HG02970 (cell line): ENCODE data around the gene KRTAP10-9.
"Not testable (repeated sequence)": the region's sequence is repeated elsewhere in the genome, so short reads cannot be mapped to it uniquely, and the experiment has no call there.

Experiments used
- ATAC-seq: cut with Tn5 transposase; IDR thresholded peaks from one replicate; pipeline ENCODE4 v1.9.1; 2021; ENCODE audit warnings: mild to moderate bottlenecking, moderate library complexity, moderate number of reproducible peaks; ENCODE audit not compliant: unreplicated experiment, low FRiP score

Gene KRTAP10-9

DNA sequence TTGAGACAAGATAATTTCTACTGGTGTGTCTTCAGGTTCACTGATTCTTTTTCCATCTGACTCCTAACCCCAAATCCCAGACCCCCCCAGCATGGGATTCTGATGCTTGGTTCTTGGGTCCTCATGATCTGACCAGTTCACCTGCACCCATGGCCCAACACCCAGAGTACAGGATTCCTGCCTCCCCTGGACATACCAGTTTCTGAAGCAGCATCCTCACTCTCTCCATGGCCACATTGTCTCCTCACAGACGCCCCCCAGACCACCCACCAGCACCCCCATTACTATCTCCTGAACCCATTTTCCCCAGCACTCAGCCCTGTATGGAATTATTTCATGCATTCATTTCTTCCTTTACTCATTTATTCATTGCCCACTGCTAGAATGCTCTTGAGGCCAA, 30.0 kb downstream of the KRTAP10-9 start:
- ATAC-seq = no peak

DNA sequence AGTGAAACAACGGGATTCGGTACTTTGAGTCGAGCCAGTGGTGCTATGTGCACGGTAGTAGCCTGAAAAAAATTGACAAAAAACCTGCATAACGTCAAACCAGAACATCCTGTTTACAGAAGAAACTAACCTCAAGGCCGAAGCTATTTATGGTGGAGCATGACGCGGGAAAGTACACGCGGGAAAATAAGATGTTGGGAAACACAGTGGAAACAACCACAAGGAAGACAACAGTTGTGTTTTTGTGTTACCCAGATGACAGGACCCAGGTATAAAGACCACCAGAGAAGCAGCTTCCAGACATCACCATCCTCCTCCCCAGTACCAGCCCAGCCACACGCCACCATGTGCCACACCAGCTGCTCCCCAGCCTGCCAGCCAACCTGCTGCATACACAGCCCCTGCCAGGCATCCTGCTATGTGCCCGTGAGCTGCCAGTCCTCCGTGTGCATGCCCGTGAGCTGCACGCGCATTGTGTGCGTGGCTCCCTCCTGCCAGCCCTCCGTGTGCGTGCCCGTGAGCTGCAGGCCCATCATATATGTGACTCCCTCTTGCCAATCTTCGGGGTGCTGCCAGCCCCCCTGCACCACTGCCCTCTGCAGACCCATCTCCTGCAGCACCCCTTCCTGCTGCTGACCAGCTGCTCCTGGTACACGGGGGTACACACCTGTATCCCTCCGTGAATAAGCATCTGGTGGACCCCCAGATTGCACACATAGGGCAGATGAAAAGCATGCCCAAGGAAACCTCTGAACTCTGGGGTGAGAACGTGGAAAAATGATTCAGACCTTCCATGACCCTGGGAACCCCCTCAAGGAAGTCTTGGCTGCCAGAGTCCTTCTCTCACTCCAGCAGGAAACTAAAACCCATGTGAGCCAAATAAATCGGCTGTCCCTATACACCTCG, 31.0 kb downstream of the KRTAP10-9 start, which contains the start of gene KRTAP12-3:
KRTAP12-3 (plus strand) TSS at position 298 of the 906 bp plus-strand sequence; CDS start at position 346, 48 bp downstream.
- no peak for ATAC-seq

DNA sequence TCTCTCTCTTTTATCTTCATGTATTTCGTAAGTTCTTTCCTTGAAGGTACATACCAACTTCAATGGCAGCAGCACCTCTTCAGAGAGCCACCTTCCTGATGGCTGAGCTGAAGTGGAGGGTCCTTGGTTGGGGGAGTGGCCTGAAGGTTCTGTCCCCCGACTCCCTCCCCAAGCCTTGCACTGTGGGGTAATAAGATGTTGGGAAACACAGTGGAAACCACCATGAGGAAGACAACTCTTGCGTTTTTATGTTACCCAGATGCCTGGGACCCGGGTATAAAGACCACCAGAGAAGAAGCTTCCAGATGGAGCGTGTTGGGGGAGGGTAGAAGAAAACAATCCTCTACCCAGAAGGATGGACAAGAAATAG, 31.6 kb downstream of the KRTAP10-9 start:
- ATAC-seq = no peak

DNA sequence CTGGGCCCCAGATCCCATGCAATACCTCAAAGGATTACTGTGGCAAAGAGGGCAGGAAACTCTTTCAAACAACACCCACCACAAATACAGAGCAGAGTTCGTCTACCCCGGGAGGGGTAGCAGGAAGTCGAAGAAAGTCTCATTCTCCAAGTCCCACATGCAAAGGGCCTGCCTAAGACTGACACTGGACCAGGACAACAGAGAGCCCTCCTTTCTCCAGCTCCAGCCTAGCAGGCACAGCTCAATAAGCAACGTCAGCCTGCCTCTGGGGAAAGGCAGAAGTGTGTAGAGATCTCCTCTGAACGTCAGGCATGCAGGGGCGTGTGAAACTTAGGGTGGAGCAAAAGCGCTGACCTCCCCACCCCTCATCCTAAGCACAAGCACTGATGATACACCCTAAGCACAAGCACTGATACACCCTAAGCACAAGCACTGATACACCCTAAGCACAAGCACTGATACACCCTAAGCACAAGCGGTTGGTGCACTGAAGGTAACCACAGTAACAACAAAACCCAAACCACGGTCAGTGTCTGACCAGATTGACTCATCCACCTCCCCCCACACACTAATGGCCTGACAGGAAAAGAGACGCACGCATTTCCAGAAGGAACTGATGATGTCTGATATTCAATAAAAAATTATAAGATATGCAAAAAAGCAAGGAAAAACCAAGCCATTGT, 32.2 kb downstream of the KRTAP10-9 start:
- ATAC-seq = no peak

DNA sequence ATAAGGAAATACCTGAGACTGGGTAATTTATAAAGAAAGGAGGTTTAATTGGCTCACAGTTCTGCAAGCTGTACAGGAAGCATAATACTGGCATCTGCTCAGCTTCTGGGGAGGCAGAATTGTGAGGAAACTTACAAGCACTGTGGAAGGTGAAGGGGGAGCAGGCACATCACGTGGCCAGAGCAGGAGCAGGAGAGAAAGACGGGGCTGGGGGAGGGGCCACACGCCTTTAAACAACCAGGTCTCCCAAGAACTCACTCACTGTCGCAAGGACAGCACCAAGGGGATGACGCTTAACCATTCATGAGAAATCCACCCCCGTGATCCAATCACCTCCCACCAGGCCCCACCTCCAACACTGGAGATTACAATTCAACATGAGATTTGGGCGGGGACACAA, 34.7 kb downstream of the KRTAP10-9 start:
- not testable (repeated sequence) for ATAC-seq

DNA sequence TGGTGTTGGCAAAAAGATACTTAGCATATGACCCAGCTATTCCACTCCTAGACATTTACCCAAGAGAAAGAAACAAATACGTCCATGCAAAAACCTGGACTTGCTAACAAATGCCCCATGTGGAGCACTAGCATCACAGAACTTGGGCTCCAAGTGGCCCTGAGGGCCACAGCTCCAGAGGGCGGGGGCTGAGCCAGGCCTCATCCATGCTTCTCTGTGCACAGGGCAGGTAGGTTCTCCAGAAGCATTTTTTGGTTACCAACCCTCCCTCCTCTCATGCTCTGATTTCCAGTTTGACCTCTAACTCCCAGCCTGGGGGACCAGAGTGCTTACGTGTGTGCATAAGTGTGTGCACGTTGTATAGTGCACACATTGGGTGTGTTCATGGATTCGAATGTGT, 37.8 kb downstream of the KRTAP10-9 start:
- no peak for ATAC-seq

DNA sequence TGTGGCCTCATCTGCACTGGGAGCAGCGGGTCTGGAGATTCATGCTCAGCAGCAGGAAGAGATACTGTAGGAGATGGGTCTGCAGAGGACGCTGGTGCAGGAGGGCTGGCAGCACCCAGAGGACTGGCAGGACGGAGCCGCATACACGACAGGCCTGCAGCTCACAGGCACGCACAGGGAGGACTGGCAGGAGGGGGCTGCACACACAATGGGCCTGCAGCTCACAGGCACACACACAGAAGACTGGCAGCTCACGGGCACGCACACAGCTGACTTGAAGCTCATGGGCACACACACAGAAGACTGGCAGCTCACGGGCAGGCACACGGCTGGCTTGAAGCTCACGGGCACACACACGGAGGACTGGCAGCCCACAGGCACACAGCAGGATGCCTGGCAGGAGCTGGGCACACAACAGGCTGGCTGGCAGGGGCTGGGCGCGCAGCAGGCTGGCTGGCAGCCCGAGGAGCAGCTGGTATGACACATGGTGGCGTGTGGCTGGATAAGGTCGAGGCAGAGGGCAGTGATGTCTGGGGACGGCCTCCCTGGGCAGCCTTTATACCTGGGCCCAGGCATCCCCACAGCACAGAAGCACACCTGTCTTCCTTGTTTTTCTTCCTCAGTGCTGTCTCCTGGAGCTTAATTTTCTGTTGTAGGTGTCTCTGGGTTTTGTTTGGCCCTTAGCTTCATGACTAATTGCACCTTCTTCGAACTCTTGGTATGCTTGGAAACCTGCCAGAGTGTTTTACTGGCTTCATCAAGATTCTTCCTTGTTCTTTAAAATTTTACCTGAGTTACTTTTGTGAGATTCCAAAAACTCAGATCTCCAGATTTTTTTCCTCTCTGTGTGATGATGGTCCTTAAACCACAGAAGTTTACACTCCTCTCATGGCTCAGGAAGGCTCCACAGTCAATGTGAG, 39.8 kb downstream of the KRTAP10-9 start, which contains the start of gene KRTAP12-2:
KRTAP12-2 (minus strand) TSS at position 527 of the 920 bp plus-strand sequence; CDS start at position 486, 41 bp downstream.
- no peak for ATAC-seq

DNA sequence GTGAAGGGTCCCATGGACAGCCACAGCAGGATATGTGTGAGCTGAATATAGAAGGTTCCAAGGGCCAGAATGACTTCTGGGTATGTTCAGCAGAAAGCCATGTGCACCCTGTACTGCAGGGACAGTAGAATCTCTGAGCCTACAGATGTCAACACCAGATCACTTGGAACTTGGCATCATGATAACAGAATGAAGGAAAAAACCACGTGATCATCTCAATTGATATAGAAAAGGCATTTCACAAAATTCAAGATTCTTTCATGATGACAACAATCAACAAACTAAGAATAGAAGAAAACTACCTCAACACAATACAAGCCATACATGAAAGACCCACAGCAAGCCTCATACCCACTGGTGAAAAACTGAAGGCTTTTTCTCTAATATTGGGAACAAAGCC, 40.7 kb downstream of the KRTAP10-9 start:
- no peak for ATAC-seq

DNA sequence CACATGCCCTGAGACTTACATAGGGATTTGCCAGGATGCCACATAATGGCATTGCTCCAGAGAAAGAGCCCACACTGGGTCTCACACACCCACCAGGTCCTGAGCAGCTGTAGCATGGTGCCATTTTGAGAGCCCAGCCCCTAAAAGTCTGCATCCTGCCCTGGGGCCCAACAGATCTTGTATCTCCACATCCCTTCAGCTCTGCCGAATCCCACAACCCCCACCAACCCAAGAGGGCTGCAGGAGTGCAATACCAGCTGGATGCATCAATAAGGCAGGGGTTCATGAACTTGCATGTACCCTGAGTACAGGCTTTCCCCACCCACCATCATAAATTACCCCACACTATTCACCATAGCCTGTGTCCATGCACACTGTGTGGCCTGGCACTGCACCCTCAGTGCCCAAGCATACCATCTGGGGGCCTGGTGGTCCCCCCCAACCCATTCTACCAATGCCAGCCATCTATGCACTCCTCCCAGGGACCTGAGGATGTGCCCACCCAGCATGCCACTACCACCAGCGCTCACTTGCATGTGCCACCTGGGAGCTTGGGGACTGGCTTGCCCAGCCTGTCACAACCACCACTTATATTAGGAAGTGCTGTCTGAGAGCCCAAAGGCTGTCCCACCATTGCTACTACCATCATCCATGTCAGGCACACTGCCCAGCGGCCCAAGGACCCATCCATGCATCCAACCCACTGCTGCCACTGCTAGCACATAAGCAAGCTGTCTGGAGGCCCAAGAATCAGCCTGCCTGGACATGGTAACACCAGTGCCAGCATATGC, 43.9 kb downstream of the KRTAP10-9 start:
- no peak for ATAC-seq

DNA sequence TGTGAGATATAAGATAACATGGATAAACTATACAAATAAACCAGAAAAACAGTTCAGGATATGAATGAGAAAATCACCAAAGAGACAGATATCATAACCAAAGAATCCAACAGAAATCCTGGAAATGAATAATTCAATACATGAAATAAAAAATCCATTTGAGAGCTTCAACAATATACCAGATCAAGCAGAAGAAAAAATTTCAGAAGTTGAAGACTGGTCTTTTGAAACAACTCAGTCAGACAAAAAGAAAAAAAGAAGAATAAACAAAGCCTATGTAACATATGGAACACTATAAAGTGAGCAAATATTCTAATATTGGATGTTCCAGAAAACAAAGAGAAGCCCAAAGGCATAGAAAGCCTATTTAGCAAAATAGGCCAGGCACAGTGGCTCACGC, 45.0 kb downstream of the KRTAP10-9 start:
- ATAC-seq = no peak

DNA sequence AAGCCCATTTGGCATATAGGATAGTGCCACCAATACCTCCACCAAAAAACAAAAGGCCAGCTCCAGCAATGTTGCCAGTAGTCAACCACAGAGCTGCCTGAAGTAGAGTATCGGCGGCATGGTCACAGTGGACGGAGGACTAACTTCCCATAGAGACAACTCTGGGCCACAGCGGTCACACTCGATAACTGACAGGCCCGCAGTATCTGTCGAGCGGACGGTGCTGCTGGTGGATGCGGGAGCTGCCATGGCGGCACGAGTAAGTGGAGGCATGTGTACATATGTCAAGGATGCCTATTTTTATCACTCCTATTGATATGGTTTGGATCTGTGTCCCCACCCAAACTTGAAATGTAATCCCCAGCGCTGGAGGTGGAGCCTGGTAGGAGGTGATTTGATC, 51.0 kb downstream of the KRTAP10-9 start:
- ATAC-seq = no peak
